Measurements from ENCODE around the gene MPZL1.

DNA sequence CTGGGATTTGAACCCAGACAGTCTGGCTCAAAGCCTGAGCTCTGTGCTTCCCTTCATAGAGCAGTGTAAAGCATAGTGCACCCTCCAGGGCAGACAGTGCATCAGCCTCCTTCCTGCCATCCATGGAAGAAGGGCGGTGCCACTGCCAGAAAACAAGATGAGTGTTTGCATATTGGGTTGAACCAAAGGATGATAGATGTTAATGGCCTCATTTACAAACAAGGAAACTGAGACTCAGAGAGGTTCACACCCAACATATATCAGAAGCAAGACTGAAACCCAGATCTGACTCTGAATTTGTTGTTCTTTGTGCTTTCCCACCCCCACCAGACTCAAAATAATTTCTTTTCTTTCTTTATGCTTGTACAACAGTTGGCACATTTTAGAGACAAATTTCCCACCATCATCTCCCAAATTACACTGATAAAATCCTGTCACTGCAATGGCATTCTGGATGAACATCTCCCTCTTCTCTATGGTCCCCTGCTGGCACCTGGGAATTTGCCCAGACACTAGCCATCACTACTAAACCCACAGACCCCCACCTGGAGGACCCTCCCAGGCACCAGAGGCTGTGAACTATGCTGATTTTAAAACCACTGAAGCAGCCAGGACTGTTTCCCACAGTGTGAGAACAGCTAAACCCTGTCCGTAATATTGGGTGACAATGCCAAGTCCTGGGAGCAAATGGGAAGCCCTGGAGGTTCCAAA is 45.4 kb upstream of the MPZL1 start:
- TF ChIP-seq CHD2 (IDR thresholded peaks at IDR 0.05; ENCODE audit: low read length, partially characterized antibody), result no peak
- TF ChIP-seq, protein P1, sequence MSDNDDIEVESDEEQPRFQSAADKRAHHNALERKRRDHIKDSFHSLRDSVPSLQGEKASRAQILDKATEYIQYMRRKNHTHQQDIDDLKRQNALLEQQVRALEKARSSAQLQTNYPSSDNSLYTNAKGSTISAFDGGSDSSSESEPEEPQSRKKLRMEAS (IDR thresholded peaks at IDR 0.05), result no peak
- TF ChIP-seq, protein P2, sequence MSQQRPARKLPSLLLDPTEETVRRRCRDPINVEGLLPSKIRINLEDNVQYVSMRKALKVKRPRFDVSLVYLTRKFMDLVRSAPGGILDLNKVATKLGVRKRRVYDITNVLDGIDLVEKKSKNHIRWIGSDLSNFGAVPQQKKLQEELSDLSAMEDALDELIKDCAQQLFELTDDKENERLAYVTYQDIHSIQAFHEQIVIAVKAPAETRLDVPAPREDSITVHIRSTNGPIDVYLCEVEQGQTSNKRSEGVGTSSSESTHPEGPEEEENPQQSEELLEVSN (IDR thresholded peaks at IDR 0.05; ENCODE audit: borderline replicate concordance, low read depth), result no peak
- no peak for TF ChIP-seq POLR2A (IDR thresholded peaks at IDR 0.05; ENCODE audit: low read length)
- TF ChIP-seq, protein P3, sequence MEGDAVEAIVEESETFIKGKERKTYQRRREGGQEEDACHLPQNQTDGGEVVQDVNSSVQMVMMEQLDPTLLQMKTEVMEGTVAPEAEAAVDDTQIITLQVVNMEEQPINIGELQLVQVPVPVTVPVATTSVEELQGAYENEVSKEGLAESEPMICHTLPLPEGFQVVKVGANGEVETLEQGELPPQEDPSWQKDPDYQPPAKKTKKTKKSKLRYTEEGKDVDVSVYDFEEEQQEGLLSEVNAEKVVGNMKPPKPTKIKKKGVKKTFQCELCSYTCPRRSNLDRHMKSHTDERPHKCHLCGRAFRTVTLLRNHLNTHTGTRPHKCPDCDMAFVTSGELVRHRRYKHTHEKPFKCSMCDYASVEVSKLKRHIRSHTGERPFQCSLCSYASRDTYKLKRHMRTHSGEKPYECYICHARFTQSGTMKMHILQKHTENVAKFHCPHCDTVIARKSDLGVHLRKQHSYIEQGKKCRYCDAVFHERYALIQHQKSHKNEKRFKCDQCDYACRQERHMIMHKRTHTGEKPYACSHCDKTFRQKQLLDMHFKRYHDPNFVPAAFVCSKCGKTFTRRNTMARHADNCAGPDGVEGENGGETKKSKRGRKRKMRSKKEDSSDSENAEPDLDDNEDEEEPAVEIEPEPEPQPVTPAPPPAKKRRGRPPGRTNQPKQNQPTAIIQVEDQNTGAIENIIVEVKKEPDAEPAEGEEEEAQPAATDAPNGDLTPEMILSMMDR (IDR thresholded peaks at IDR 0.05), result no peak
- TF ChIP-seq, protein P4, sequence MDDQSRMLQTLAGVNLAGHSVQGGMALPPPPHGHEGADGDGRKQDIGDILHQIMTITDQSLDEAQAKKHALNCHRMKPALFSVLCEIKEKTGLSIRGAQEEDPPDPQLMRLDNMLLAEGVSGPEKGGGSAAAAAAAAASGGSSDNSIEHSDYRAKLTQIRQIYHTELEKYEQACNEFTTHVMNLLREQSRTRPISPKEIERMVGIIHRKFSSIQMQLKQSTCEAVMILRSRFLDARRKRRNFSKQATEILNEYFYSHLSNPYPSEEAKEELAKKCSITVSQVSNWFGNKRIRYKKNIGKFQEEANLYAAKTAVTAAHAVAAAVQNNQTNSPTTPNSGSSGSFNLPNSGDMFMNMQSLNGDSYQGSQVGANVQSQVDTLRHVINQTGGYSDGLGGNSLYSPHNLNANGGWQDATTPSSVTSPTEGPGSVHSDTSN (IDR thresholded peaks at IDR 0.05), result no peak
- no peak for TF ChIP-seq MAFK (IDR thresholded peaks at IDR 0.05; ENCODE audit: partially characterized antibody)
- no peak for TF ChIP-seq NR3C1 (IDR thresholded peaks at IDR 0.05)
- no peak for TF ChIP-seq USF2 (IDR thresholded peaks at IDR 0.05)
- no peak for TF ChIP-seq FOSL2 (IDR thresholded peaks at IDR 0.05)
- TF ChIP-seq FOSL2 (CRISPR knock-in tag; IDR thresholded peaks at IDR 0.05), result no peak

Measured in A549 (cell line).